Caco-2 (cell line): ENCODE measurements around the gene PSD2. TPM values are rescaled to one million over a fixed set of nuclear protein-coding genes. Genes with fewer than 3 reads are reported as not detected.

Source experiments
- BruUV-seq: library from RNA; stranded (reverse); fragments of 400-500 nt; replicated peaks from 2 replicates; lab custom pipeline; 2021; lab: Mats Ljungman, UMichigan
- CTCF ChIA-PET: fragments of 300-600 bp; sonication (Branson Sonifier 250); formaldehyde crosslinking; loops from one replicate; lab custom pipeline; 2022; ENCODE audit warnings: antibody characterized with exemption; lab: Charles Lee
- POLR2A ChIA-PET: fragments of 300-600 bp; sonication (Branson Sonifier 250); formaldehyde crosslinking; loops from one replicate; lab custom pipeline; 2022; ENCODE audit warnings: antibody characterized with exemption; lab: Charles Lee
- DNase-seq, 2 experiments: peaks; one replicate each; pipeline versions ENCODE4 v3.0.0 to v3.0.0-alpha.2; 2020 to 2022
- H3K27me3 ChIP-seq: replicated peaks from 2 replicates; pipeline ENCODE4 v1.6.0; 2011; ENCODE audit warnings: low read length; ENCODE audit not compliant: control insufficient read depth, insufficient read depth
- H3K36me3 ChIP-seq: 2 replicates; pipeline ENCODE4 v1.5.1; 2011; ENCODE audit warnings: low read length; ENCODE audit not compliant: control insufficient read depth, insufficient read depth
- H3K4me1 ChIP-seq: fragments of 250-450 bp; sonication (Bioruptor Pico); 2 replicates; pipeline ENCODE4 v1.5.1; 2020; ENCODE audit warnings: mild to moderate bottlenecking
- H3K4me3 ChIP-seq: 2 replicates; pipeline ENCODE4 v1.5.1; 2011; ENCODE audit warnings: low read depth, mild to moderate bottlenecking, control low read depth, low read length
- H3K9me3 ChIP-seq: fragments of 250-450 bp; sonication (Bioruptor Pico); 2 replicates; pipeline ENCODE4 v1.5.1; 2020; ENCODE audit warnings: mild to moderate bottlenecking, moderate library complexity
- H3K27ac Mint-ChIP-seq: one replicate; pipeline ENCODE4 v1.8.0; 2022; ENCODE audit warnings: mixed read lengths; ENCODE audit not compliant: unreplicated experiment
- H3K27me3 Mint-ChIP-seq: one replicate; pipeline ENCODE4 v1.8.0; 2022; ENCODE audit warnings: mixed read lengths; ENCODE audit not compliant: insufficient read depth, unreplicated experiment
- H3K36me3 Mint-ChIP-seq: one replicate; pipeline ENCODE4 v1.8.0; 2022; ENCODE audit warnings: mild to moderate bottlenecking, mixed read lengths; ENCODE audit not compliant: insufficient read depth, unreplicated experiment
- H3K4me1 Mint-ChIP-seq: one replicate; pipeline ENCODE4 v1.8.0; 2022; ENCODE audit warnings: low read depth, mixed read lengths; ENCODE audit not compliant: unreplicated experiment
- H3K4me3 Mint-ChIP-seq: one replicate; pipeline ENCODE4 v1.8.0; 2022; ENCODE audit warnings: mild to moderate bottlenecking, moderate library complexity, mixed read lengths; ENCODE audit not compliant: unreplicated experiment
- H3K9me3 Mint-ChIP-seq: one replicate; pipeline ENCODE4 v1.8.0; 2022; ENCODE audit warnings: mixed read lengths; ENCODE audit not compliant: unreplicated experiment
- intact Hi-C: fragments of 100-400 bp; cut with micrococcal nuclease; formaldehyde crosslinking; loops from one replicate; pipeline ENCODE4 v1.10.0; 2022; ENCODE audit not compliant: unreplicated experiment
- total RNA-seq: library from RNA; stranded (reverse); gene quantifications from 2 replicates; pipeline ENCODE4 v1.2.3, GENCODE V29; 2022
- TF ChIP-seq, protein P1 (sequence below), 2 experiments: fragments of 200-600 bp in 1 of 2; IDR thresholded peaks; 1 replicate in 1 of 2; 2 replicates in 1 of 2; pipeline versions ENCODE4 v1.5.1 to v1.8.0; 2011 to 2022; ENCODE audit warnings: antibody characterized with exemption in 1 of 2, control low read depth in 1 of 2, inconsistent platforms in 1 of 2, low read depth in 1 of 2, low read length in 1 of 2, mild to moderate bottlenecking in 1 of 2, moderate library complexity in 1 of 2; ENCODE audit not compliant: insufficient read depth in 1 of 2, severe bottlenecking in 1 of 2, unreplicated experiment in 1 of 2

Gene PSD2
- total RNA-seq, 1 experiment from 2014 or later: 0.09 TPM

- H3K27me3 ChIP-seq: no peaks in the 10 kb centered on the region; the same call in 1 of the 2 replicates
- H3K9me3 ChIP-seq: no peaks in the 10 kb centered on the region
- Mint-ChIP-seq H3K4me1 (no peaks in the 10 kb centered on the region), H3K9me3 (no peaks in the 10 kb centered on the region), H3K27me3 (peaks cover 12% of the 10 kb centered on the region), H3K36me3 (no peaks in the 10 kb centered on the region), H3K4me3 (no peak overlapping the region), H3K27ac (no peak overlapping the region)
- DNase-seq: no peak
- BruUV-seq: no TSS peak
- ChIA-PET CTCF (interaction anchor here (0.5 kb wide), 1 partner anchor 1512 kb away, joined by 3 read pairs; no protein-coding TSS in a partner anchor), POLR2A (no interaction called here)
- H3K36me3 ChIP-seq: no peaks in the 10 kb centered on the region
- intact Hi-C loops: loop anchor here (10.0 kb wide), 1 partner anchor 287 kb away; no protein-coding TSS in a partner anchor
- TF ChIP-seq, protein P1, sequence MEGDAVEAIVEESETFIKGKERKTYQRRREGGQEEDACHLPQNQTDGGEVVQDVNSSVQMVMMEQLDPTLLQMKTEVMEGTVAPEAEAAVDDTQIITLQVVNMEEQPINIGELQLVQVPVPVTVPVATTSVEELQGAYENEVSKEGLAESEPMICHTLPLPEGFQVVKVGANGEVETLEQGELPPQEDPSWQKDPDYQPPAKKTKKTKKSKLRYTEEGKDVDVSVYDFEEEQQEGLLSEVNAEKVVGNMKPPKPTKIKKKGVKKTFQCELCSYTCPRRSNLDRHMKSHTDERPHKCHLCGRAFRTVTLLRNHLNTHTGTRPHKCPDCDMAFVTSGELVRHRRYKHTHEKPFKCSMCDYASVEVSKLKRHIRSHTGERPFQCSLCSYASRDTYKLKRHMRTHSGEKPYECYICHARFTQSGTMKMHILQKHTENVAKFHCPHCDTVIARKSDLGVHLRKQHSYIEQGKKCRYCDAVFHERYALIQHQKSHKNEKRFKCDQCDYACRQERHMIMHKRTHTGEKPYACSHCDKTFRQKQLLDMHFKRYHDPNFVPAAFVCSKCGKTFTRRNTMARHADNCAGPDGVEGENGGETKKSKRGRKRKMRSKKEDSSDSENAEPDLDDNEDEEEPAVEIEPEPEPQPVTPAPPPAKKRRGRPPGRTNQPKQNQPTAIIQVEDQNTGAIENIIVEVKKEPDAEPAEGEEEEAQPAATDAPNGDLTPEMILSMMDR (IDR thresholded peaks at IDR 0.05; ENCODE audit: insufficient read depth in 1 of 2, low read depth in 1 of 2, low read length in 1 of 2, severe bottlenecking in 1 of 2, unreplicated experiment in 1 of 2): no peak
- no peaks in the 10 kb centered on the region for H3K4me1 ChIP-seq
- no peak overlapping the region for H3K4me3 ChIP-seq
Measured at GRCh38 chr5:139867581-139867980, 72.0 kb downstream of the PSD2 start.

DNA sequence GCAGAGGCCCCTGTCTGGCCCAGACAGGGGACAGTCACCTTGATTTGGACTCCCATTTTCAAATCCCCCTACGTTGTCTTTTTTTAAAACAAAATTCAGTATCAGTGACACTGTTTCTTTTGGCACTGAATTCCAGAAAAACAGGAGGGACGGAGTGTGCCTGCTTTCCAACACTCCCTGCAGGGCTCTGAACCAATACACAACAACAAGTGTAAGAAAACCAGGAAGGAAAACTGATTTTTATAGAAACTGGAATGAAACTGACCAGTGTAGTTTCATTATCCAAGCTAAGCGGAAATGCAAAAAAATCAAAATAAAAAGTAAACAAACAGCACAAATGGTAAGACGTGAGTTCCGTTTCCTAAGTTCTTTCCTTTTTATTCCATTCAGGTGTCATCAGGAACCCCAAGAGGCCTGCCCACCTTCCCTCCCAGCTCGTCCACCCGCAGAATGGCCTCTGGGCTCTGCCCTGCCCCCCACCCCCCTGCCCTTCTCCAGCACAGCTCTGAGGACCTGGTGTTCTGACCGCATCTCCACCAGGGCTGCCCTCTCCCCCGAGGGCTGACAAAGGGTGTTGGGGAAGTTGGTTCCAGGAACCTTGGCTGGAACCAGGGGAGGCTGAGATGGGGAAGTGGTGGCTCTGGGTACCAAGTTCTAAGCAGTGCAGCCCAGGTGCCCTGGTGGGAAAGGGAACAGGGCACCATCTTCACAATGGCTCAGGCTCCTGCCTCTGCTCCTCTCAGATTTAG, 73.6 kb downstream of the PSD2 start:
- Histone ChIP-seq H3K4me3 (no peak overlapping the region), H3K4me1 (no peaks in the 10 kb centered on the region), H3K36me3 (no peaks in the 10 kb centered on the region), H3K9me3 (no peaks in the 10 kb centered on the region), H3K27me3 (no peaks in the 10 kb centered on the region; the same call in 1 of the 2 replicates)
- ChIA-PET POLR2A (no interaction called here), CTCF (interaction anchor here (2.1 kb wide), 1 partner anchor 99 kb away, joined by 7 read pairs; no protein-coding TSS in a partner anchor)
- H3K27me3 Mint-ChIP-seq: peaks cover 12% of the 10 kb centered on the region
- no peaks in the 10 kb centered on the region for H3K36me3 Mint-ChIP-seq
- DNase-seq: no peak
- no peak overlapping the region for H3K27ac Mint-ChIP-seq
- no TSS peak for BruUV-seq
- TF ChIP-seq, protein P1 (IDR thresholded peaks at IDR 0.05; ENCODE audit: insufficient read depth in 1 of 2, low read depth in 1 of 2, low read length in 1 of 2, severe bottlenecking in 1 of 2, unreplicated experiment in 1 of 2): no peak
- intact Hi-C loops: loop anchor here (10.0 kb wide), 1 partner anchor 286 kb away; no protein-coding TSS in a partner anchor
- H3K4me1 Mint-ChIP-seq: no peaks in the 10 kb centered on the region
- no peaks in the 10 kb centered on the region for H3K9me3 Mint-ChIP-seq
- no peak overlapping the region for H3K4me3 Mint-ChIP-seq

DNA sequence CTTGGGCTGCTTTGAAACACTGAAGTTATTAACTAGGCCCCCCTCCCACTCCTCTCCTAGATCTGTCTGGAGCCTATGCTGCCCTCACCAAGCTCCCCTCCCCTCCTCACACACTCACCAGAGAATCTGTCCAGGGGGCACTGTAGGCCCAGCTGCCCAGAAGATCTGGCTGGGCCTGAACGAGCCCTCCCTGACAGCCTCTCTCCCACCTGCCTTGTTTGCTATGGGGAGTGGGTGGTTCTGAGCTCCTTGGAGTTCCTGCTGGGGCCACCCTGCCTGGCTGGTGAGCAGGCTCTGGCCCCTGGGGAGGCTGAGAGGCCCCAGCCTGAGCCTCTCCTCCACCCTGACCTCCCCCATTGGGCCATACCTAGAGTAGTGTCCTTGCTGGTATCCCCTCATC, 75.1 kb downstream of the PSD2 start:
- intact Hi-C loops: no loop called here
- Histone ChIP-seq H3K36me3 (no peaks in the 10 kb centered on the region), H3K4me3 (no peak overlapping the region), H3K4me1 (no peaks in the 10 kb centered on the region), H3K9me3 (no peaks in the 10 kb centered on the region), H3K27me3 (no peaks in the 10 kb centered on the region)
- Mint-ChIP-seq H3K9me3 (no peaks in the 10 kb centered on the region), H3K4me3 (no peak overlapping the region), H3K27me3 (peaks cover 12% of the 10 kb centered on the region), H3K4me1 (no peaks in the 10 kb centered on the region), H3K27ac (no peak overlapping the region), H3K36me3 (no peaks in the 10 kb centered on the region)
- ChIA-PET POLR2A (no interaction called here), CTCF (interaction anchor here (2.1 kb wide), 1 partner anchor 98 kb away, joined by 7 read pairs; no protein-coding TSS in a partner anchor)
- TF ChIP-seq, protein P1 (IDR thresholded peaks at IDR 0.05; ENCODE audit: insufficient read depth in 1 of 2, low read depth in 1 of 2, low read length in 1 of 2, severe bottlenecking in 1 of 2, unreplicated experiment in 1 of 2): no peak
- no TSS peak for BruUV-seq
- no peak for DNase-seq
